Measurements from ENCODE around the gene MAL. TPM values are rescaled to one million over a fixed set of nuclear protein-coding genes. Genes with fewer than 3 reads are reported as not detected.

The MAL gene
- total and polyA plus RNA-seq, 2 of the 4 experiments (the other 2 are of a cell fraction) = not detected

DNA sequence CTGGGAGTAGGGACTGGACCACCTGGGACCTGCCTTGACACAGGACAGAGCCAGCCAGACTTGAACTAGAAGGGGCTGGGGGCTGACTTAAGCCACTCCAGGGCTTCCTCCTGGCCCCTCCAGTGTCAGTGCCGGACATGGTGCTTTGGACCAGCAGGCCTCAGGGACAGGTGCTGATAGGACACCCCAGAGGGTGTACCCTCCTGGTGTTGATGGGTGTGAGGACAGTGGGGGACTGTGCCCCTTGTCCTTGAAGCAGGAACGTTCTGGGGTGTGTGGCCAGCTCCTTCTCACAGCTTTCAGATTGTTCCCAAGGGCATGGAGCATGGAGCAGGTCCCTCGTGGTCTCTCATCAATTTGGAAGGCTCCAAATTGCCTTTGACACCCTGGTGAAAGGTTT is 6.8 kb downstream of the MAL start:
- Histone ChIP-seq H4K91ac (ENCODE audit: insufficient read depth, low read depth, low read length) (no peak overlapping the region), H2AK5ac (ENCODE audit: low read depth, low read length) (no peak overlapping the region), H4K20me1 (ENCODE audit: insufficient read depth, low read length) (no peaks in the 10 kb centered on the region), H2BK20ac (ENCODE audit: low read depth, low read length) (no peak overlapping the region), H2BK120ac (ENCODE audit: low read depth, low read length) (no peak overlapping the region), H3K56ac (ENCODE audit: extremely low read depth, insufficient read depth, low read length) (no peak overlapping the region), H3K4me1 (ENCODE audit: control insufficient read depth, insufficient read depth, low read length) (no peaks in the 10 kb centered on the region), H3K9ac (ENCODE audit: low read depth, low read length) (no peak overlapping the region), H3K27ac (ENCODE audit: insufficient read depth, low read length) (no peak overlapping the region), H3K4ac (ENCODE audit: low read depth, low read length) (no peak overlapping the region), H3K23ac (ENCODE audit: low read depth, low read length) (no peak overlapping the region; the same call in 1 of the 2 replicates), H3K27me3 (ENCODE audit: control insufficient read depth, insufficient read depth, low read length) (peaks cover 59% of the 10 kb centered on the region), H2AFZ (replicated peaks; ENCODE audit: low read length, poor library complexity) (no peak overlapping the region), H2BK15ac (ENCODE audit: low read depth, low read length) (no peak overlapping the region), H3K36me3 (ENCODE audit: control insufficient read depth, insufficient read depth, low read length) (no peaks in the 10 kb centered on the region), H2AK9ac (replicated peaks; ENCODE audit: low read depth, low read length, poor library complexity) (no peak overlapping the region), H3K18ac (ENCODE audit: low read depth, low read length) (no peak overlapping the region), H3K4me3 (ENCODE audit: insufficient read depth, low read depth, low read length) (no peak overlapping the region), H2BK5ac (ENCODE audit: low read depth, low read length, poor library complexity, severe bottlenecking) (no peak overlapping the region), H4K5ac (ENCODE audit: low read depth, low read length) (no peak overlapping the region), H3K9me3 (ENCODE audit: control insufficient read depth, insufficient read depth, low read length) (no peaks in the 10 kb centered on the region), H3K79me1 (ENCODE audit: low read depth in 1 of 2, low read length in 2 of 2) (no peaks in the 10 kb centered on the region), H3K9me1 (ENCODE audit: insufficient read depth, low read length) (no peaks in the 10 kb centered on the region), H3K14ac (replicated peaks; ENCODE audit: low read depth, low read length) (no peak overlapping the region), H4K8ac (ENCODE audit: low read depth in 2 of 2, low read length in 2 of 2) (no peak overlapping the region), H3K4me2 (ENCODE audit: low read depth, low read length) (no peak overlapping the region)
- intact Hi-C loops (cut with micrococcal nuclease) = no loop called here
- ChIA-PET POLR2A (ENCODE audit: unreplicated experiment) (no interaction called here), CTCF (interaction anchor here (1.1 kb wide), 1 partner anchor 10 kb away, joined by 3 read pairs; no protein-coding TSS in a partner anchor)
- in situ Hi-C loops (cut with MboI; ENCODE audit: low sequenced_read_pairs) = no loop called here
- TF ChIP-seq POLR2A (IDR thresholded peaks at IDR 0.05; ENCODE audit: low read depth, low read length) = no peak
- TF ChIP-seq RFX5 (IDR thresholded peaks at IDR 0.05; ENCODE audit: low read depth, low read length) = no peak
- TF ChIP-seq NFE2L2 (IDR thresholded peaks at IDR 0.05; ENCODE audit: low read depth, low read length) = no peak
- TF ChIP-seq MAZ (IDR thresholded peaks at IDR 0.05; ENCODE audit: borderline replicate concordance, low read depth, low read length) = no peak
- TF ChIP-seq CEBPB (IDR thresholded peaks at IDR 0.05; ENCODE audit: low read depth, low read length) = no peak
- TF ChIP-seq, protein P1, sequence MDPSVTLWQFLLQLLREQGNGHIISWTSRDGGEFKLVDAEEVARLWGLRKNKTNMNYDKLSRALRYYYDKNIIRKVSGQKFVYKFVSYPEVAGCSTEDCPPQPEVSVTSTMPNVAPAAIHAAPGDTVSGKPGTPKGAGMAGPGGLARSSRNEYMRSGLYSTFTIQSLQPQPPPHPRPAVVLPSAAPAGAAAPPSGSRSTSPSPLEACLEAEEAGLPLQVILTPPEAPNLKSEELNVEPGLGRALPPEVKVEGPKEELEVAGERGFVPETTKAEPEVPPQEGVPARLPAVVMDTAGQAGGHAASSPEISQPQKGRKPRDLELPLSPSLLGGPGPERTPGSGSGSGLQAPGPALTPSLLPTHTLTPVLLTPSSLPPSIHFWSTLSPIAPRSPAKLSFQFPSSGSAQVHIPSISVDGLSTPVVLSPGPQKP (IDR thresholded peaks at IDR 0.05; ENCODE audit: borderline replicate concordance, low read depth, low read length) = no peak
- no peak for TF ChIP-seq BHLHE40 (IDR thresholded peaks at IDR 0.05; ENCODE audit: low read depth, low read length)
- TF ChIP-seq FOS (IDR thresholded peaks at IDR 0.05; ENCODE audit: low read depth, low read length) = no peak
- TF ChIP-seq, protein P2, sequence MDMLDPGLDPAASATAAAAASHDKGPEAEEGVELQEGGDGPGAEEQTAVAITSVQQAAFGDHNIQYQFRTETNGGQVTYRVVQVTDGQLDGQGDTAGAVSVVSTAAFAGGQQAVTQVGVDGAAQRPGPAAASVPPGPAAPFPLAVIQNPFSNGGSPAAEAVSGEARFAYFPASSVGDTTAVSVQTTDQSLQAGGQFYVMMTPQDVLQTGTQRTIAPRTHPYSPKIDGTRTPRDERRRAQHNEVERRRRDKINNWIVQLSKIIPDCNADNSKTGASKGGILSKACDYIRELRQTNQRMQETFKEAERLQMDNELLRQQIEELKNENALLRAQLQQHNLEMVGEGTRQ (IDR thresholded peaks at IDR 0.05; ENCODE audit: low read depth, low read length) = no peak
- TF ChIP-seq CHD1 (IDR thresholded peaks at IDR 0.05; ENCODE audit: low read depth, low read length) = no peak
- TF ChIP-seq MAFK (IDR thresholded peaks at IDR 0.05; ENCODE audit: low read depth, low read length) = no peak
- TF ChIP-seq, protein P3, sequence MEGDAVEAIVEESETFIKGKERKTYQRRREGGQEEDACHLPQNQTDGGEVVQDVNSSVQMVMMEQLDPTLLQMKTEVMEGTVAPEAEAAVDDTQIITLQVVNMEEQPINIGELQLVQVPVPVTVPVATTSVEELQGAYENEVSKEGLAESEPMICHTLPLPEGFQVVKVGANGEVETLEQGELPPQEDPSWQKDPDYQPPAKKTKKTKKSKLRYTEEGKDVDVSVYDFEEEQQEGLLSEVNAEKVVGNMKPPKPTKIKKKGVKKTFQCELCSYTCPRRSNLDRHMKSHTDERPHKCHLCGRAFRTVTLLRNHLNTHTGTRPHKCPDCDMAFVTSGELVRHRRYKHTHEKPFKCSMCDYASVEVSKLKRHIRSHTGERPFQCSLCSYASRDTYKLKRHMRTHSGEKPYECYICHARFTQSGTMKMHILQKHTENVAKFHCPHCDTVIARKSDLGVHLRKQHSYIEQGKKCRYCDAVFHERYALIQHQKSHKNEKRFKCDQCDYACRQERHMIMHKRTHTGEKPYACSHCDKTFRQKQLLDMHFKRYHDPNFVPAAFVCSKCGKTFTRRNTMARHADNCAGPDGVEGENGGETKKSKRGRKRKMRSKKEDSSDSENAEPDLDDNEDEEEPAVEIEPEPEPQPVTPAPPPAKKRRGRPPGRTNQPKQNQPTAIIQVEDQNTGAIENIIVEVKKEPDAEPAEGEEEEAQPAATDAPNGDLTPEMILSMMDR (conservative IDR thresholded peaks at IDR 0.05; ENCODE audit: low read depth, low read length) = no peak
- no peak for TF ChIP-seq MXI1 (IDR thresholded peaks at IDR 0.05; ENCODE audit: borderline replicate concordance, low read depth, low read length)
- TF ChIP-seq RCOR1 (IDR thresholded peaks at IDR 0.05; ENCODE audit: insufficient replicate concordance, low read length) = no peak
- no peak for TF ChIP-seq SMC3 (IDR thresholded peaks at IDR 0.05; ENCODE audit: low read depth, low read length)
- no peak for TF ChIP-seq RAD21 (IDR thresholded peaks at IDR 0.05; ENCODE audit: low read length)
- WGBS, 2 experiments (ENCODE audit: extremely low coverage in 2 of 2, insufficient read length in 1 of 2) = 0% methylated on average over 1 of the region's 3 CpGs; no CpG with 5 or more reads in 1 of the 2 experiments
- DNase-seq = no peak
- dilution Hi-C loops (cut with HindIII; ENCODE audit: low sequenced_read_pairs, unreplicated experiment) = no loop called here
- no peak for ATAC-seq (ENCODE audit: low read depth)
- BruUV-seq (replicated peaks) = no TSS peak

Measured in IMR-90 (cell line).